Keratinocyte (primary cell): ENCODE data around the gene HORMAD2.

Source experiments
- CTCF ChIP-seq, 3 experiments: IDR thresholded peaks in 1 of 3; conservative IDR thresholded peaks in 1 of 3; optimal IDR thresholded peaks in 1 of 3; 2 replicates in 2 of 3; 3 replicates in 1 of 3; pipeline versions ENCODE3 to v1.5.1; 2011; ENCODE audit warnings: low read length in 3 of 3, mild to moderate bottlenecking in 3 of 3, moderate library complexity in 2 of 3, control low read depth in 1 of 3, inconsistent platforms in 1 of 3; ENCODE audit not compliant: insufficient read depth in 2 of 3; ENCODE audit errors: extremely low read depth in 1 of 3
- EZH2 ChIP-seq: IDR thresholded peaks from one replicate; pipeline ENCODE4 v1.6.1; 2012; ENCODE audit warnings: inconsistent platforms, mild to moderate bottlenecking, low read length, moderate library complexity

DNA sequence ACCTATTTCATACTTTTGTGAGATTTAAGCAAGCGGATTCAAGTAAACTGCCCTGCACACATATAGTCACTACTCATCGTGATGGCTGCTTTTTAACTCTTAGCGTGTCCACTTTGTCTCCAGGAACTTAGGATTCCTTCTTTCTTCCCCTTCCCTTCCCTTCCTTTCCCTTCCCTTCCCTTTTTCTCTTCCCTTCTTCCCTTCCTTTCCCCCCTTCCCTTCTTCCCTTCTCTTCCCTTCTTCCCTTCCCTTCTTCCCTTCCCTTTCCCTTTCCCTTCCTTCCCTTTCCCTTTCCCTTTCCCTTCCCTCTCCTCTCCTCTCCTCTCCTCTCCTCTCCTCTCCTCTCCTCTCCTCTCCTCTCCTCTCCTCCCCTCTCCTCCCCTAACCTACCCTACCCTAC is 100.4 kb downstream of the HORMAD2 start:
- TF ChIP-seq CTCF (optimal IDR thresholded peaks at IDR 0.05 in 1 of 3, IDR thresholded peaks at IDR 0.05 in 1 of 3, conservative IDR thresholded peaks at IDR 0.05 in 1 of 3; ENCODE audit: extremely low read depth in 1 of 3, insufficient read depth in 2 of 3, low read length in 3 of 3), result no peak
- no peak for TF ChIP-seq EZH2
